ENCODE measurements around the gene MAGIX.
A peak's percentile ranks its signal among the peaks of the same experiment; 100 is the strongest.
"Not testable (repeated sequence)": the region's sequence is repeated elsewhere in the genome, so short reads cannot be mapped to it uniquely, and the experiment has no call there.

MAGIX gene

DNA sequence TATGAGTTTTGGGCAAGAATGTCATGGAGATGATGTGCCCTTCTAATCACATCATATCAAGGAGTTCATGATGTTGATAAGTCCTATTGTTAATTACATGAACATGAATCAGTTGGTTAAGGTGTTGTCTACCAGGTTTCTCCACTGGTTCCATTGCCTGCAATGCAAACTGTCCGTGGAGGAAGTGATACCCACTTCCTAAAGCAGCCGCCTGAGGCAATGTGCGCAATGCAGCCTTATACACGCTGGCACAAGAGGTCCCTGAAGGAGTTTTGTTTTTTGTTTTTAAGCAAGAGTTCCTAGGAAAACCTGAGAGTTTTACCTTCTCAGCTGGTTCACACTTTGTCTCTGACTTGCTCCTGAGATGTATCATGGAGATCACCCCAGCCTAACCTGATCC is 33.1 kb upstream of the MAGIX start:
- no peak for TF ChIP-seq SCRT1 (tag by site-specific recombination; IDR thresholded peaks at IDR 0.05; ENCODE audit: borderline replicate concordance)
- TF ChIP-seq, protein P1, sequence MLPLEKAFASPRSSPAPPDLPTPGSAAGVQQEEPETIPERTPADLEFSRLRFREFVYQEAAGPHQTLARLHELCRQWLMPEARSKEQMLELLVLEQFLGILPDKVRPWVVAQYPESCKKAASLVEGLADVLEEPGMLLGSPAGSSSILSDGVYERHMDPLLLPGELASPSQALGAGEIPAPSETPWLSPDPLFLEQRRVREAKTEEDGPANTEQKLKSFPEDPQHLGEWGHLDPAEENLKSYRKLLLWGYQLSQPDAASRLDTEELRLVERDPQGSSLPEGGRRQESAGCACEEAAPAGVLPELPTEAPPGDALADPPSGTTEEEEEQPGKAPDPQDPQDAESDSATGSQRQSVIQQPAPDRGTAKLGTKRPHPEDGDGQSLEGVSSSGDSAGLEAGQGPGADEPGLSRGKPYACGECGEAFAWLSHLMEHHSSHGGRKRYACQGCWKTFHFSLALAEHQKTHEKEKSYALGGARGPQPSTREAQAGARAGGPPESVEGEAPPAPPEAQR (tag by site-specific recombination; IDR thresholded peaks at IDR 0.05) = no peak
- TF ChIP-seq, protein P2, sequence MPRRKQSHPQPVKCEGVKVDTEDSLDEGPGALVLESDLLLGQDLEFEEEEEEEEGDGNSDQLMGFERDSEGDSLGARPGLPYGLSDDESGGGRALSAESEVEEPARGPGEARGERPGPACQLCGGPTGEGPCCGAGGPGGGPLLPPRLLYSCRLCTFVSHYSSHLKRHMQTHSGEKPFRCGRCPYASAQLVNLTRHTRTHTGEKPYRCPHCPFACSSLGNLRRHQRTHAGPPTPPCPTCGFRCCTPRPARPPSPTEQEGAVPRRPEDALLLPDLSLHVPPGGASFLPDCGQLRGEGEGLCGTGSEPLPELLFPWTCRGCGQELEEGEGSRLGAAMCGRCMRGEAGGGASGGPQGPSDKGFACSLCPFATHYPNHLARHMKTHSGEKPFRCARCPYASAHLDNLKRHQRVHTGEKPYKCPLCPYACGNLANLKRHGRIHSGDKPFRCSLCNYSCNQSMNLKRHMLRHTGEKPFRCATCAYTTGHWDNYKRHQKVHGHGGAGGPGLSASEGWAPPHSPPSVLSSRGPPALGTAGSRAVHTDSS (tag by site-specific recombination; IDR thresholded peaks at IDR 0.05) = no peak
- TF ChIP-seq, protein P3, sequence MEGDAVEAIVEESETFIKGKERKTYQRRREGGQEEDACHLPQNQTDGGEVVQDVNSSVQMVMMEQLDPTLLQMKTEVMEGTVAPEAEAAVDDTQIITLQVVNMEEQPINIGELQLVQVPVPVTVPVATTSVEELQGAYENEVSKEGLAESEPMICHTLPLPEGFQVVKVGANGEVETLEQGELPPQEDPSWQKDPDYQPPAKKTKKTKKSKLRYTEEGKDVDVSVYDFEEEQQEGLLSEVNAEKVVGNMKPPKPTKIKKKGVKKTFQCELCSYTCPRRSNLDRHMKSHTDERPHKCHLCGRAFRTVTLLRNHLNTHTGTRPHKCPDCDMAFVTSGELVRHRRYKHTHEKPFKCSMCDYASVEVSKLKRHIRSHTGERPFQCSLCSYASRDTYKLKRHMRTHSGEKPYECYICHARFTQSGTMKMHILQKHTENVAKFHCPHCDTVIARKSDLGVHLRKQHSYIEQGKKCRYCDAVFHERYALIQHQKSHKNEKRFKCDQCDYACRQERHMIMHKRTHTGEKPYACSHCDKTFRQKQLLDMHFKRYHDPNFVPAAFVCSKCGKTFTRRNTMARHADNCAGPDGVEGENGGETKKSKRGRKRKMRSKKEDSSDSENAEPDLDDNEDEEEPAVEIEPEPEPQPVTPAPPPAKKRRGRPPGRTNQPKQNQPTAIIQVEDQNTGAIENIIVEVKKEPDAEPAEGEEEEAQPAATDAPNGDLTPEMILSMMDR (tag by site-specific recombination; IDR thresholded peaks at IDR 0.05) = no peak
- TF ChIP-seq ZNF174 (tag by site-specific recombination; IDR thresholded peaks at IDR 0.05) = no peak
- no peak for TF ChIP-seq ZNF169 (tag by site-specific recombination; IDR thresholded peaks at IDR 0.05)
- H3K27ac ChIP-seq (ENCODE audit: extremely low read depth, low read depth, low read length) = no peak overlapping the region
- no peaks in the 10 kb centered on the region for H3K36me3 ChIP-seq (ENCODE audit: control insufficient read depth in 2 of 2, insufficient read depth in 1 of 2, low read length in 2 of 2)
- no peaks in the 10 kb centered on the region for H3K4me1 ChIP-seq (ENCODE audit: control insufficient read depth, insufficient read depth, low read length)
- POLR2A ChIA-PET = no interaction called here
- CTCF ChIA-PET = no interaction called here
- H3K9me3 ChIP-seq (ENCODE audit: control insufficient read depth, insufficient read depth, low read depth, low read length) = no peaks in the 10 kb centered on the region
- no peak overlapping the region for H3K4me3 ChIP-seq (ENCODE audit: low read depth, low read length)

DNA sequence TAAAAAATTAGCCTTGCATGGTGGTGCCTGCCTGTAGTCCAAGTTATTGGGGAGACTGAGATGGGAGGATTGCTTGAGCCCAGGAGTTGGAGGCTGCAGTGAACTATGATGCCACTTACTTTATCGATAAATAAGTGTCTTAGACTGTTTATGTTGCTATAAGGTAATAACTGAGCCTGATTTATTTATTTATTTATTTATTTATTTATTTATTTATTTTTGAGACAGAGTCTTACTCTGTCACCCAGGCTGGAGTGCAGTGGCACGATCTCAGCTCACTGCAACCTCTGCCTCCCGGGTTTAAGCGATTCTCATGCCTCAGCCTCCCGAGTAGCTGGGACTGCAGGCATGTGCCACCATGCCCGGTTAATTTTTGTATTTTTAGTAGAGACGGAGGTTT is 30.3 kb upstream of the MAGIX start:
- CTCF ChIA-PET; H3K9me3 ChIP-seq (ENCODE audit: control insufficient read depth, insufficient read depth, low read depth, low read length); H3K4me3 ChIP-seq (ENCODE audit: low read depth, low read length); H3K27ac ChIP-seq (ENCODE audit: extremely low read depth, low read depth, low read length); H3K4me1 ChIP-seq (ENCODE audit: control insufficient read depth, insufficient read depth, low read length); H3K36me3 ChIP-seq (ENCODE audit: control insufficient read depth in 2 of 2, insufficient read depth in 1 of 2, low read length in 2 of 2); POLR2A ChIA-PET: not testable (repeated sequence)
- TF ChIP-seq, protein P4, sequence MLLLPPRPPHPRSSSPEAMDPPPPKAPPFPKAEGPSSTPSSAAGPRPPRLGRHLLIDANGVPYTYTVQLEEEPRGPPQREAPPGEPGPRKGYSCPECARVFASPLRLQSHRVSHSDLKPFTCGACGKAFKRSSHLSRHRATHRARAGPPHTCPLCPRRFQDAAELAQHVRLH (tag by site-specific recombination; IDR thresholded peaks at IDR 0.05) = 0 out of 2 replicates have a peak, but pooled peaks have one; percentile 34
- TF ChIP-seq ZNF560 (tag by site-specific recombination; IDR thresholded peaks at IDR 0.05; ENCODE audit: borderline replicate concordance) (0 out of 2 replicates have a peak, but pooled peaks have one; percentile 43), ZNF433 (tag by site-specific recombination; IDR thresholded peaks at IDR 0.05; ENCODE audit: low read depth) (peak; percentile 48; the same call in 1 of the 2 replicates), ZNF664 (tag by site-specific recombination; IDR thresholded peaks at IDR 0.05) (peak; percentile 55; the same call in 1 of the 2 replicates), ZNF629 (tag by site-specific recombination; IDR thresholded peaks at IDR 0.05) (peak; percentile 51; the same call in 1 of the 2 replicates), ZNF140 (tag by site-specific recombination; IDR thresholded peaks at IDR 0.05) (peak; percentile 75), ZNF394 (tag by site-specific recombination; IDR thresholded peaks at IDR 0.05; ENCODE audit: borderline replicate concordance) (peak; percentile 90; the same call in 1 of the 2 replicates), ZXDB (tag by site-specific recombination; IDR thresholded peaks at IDR 0.05) (peak; percentile 53; the same call in 1 of the 2 replicates), ZNF558 (tag by site-specific recombination; IDR thresholded peaks at IDR 0.05) (peak; percentile 44; the same call in 1 of the 2 replicates), GLI2 (tag by site-specific recombination; IDR thresholded peaks at IDR 0.05; ENCODE audit: borderline replicate concordance, low read depth) (peak; percentile 15; the same call in 1 of the 2 replicates), ZNF202 (tag by site-specific recombination; IDR thresholded peaks at IDR 0.05; ENCODE audit: borderline replicate concordance) (peak; percentile 83), ZBTB1 (tag by site-specific recombination; IDR thresholded peaks at IDR 0.05) (peak; percentile 36; the same call in 1 of the 2 replicates), ZNF510 (tag by site-specific recombination; IDR thresholded peaks at IDR 0.05; ENCODE audit: insufficient replicate concordance) (peak; percentile 81), ZNF514 (tag by site-specific recombination; IDR thresholded peaks at IDR 0.05) (0 out of 2 replicates have a peak, but pooled peaks have one; percentile 58)
- TF ChIP-seq, protein P5, sequence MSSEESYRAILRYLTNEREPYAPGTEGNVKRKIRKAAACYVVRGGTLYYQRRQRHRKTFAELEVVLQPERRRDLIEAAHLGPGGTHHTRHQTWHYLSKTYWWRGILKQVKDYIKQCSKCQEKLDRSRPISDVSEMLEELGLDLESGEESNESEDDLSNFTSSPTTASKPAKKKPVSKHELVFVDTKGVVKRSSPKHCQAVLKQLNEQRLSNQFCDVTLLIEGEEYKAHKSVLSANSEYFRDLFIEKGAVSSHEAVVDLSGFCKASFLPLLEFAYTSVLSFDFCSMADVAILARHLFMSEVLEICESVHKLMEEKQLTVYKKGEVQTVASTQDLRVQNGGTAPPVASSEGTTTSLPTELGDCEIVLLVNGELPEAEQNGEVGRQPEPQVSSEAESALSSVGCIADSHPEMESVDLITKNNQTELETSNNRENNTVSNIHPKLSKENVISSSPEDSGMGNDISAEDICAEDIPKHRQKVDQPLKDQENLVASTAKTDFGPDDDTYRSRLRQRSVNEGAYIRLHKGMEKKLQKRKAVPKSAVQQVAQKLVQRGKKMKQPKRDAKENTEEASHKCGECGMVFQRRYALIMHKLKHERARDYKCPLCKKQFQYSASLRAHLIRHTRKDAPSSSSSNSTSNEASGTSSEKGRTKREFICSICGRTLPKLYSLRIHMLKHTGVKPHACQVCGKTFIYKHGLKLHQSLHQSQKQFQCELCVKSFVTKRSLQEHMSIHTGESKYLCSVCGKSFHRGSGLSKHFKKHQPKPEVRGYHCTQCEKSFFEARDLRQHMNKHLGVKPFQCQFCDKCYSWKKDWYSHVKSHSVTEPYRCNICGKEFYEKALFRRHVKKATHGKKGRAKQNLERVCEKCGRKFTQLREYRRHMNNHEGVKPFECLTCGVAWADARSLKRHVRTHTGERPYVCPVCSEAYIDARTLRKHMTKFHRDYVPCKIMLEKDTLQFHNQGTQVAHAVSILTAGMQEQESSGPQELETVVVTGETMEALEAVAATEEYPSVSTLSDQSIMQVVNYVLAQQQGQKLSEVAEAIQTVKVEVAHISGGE (tag by site-specific recombination; conservative IDR thresholded peaks at IDR 0.05; ENCODE audit: low read depth) = peak; percentile 79
- TF ChIP-seq, protein P6, sequence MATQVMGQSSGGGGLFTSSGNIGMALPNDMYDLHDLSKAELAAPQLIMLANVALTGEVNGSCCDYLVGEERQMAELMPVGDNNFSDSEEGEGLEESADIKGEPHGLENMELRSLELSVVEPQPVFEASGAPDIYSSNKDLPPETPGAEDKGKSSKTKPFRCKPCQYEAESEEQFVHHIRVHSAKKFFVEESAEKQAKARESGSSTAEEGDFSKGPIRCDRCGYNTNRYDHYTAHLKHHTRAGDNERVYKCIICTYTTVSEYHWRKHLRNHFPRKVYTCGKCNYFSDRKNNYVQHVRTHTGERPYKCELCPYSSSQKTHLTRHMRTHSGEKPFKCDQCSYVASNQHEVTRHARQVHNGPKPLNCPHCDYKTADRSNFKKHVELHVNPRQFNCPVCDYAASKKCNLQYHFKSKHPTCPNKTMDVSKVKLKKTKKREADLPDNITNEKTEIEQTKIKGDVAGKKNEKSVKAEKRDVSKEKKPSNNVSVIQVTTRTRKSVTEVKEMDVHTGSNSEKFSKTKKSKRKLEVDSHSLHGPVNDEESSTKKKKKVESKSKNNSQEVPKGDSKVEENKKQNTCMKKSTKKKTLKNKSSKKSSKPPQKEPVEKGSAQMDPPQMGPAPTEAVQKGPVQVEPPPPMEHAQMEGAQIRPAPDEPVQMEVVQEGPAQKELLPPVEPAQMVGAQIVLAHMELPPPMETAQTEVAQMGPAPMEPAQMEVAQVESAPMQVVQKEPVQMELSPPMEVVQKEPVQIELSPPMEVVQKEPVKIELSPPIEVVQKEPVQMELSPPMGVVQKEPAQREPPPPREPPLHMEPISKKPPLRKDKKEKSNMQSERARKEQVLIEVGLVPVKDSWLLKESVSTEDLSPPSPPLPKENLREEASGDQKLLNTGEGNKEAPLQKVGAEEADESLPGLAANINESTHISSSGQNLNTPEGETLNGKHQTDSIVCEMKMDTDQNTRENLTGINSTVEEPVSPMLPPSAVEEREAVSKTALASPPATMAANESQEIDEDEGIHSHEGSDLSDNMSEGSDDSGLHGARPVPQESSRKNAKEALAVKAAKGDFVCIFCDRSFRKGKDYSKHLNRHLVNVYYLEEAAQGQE (tag by site-specific recombination; IDR thresholded peaks at IDR 0.05) = peak; percentile 68

All from HEK293 (cell line).